ENCODE results near the gene ANKRD33B. TPM values are rescaled to one million over a fixed set of nuclear protein-coding genes. Genes with fewer than 3 reads are reported as not detected.

ANKRD33B gene
- total RNA-seq, 1 donor from 2014 or later: 14.2 TPM

DNA sequence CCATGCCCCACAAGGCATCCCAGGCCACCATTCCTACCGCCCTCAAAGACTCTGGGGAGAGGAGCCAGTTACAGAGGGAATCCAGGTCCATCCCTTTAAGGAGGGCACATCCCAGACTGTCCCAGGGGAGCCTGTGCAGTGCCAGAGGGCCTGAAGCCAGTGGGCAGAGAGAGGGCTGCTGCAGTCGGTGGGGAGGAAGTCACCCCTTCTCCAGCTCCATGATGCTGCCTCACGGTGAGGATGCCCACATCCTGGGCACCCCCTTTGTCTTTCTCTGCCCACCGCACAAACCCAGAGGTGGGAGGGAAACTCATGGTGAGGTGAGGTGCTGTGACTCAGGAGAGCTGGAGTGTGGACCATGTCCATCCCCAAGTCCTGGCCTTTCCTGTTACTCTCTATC is 26.2 kb upstream of the ANKRD33B start:
- Histone ChIP-seq H3K4me3 (no peak overlapping the region), H3K4me1 (peaks cover 40% of the 10 kb centered on the region), H3K27me3 (no peaks in the 10 kb centered on the region), H3K27ac (no peak overlapping the region), H3K9me3 (no peaks in the 10 kb centered on the region), H3K36me3 (no peaks in the 10 kb centered on the region)
- intact Hi-C loops (cut with DNase I): no loop called here
- TF ChIP-seq POLR2A (IDR thresholded peaks at IDR 0.05): no peak
- TF ChIP-seq POLR2AphosphoS5 (IDR thresholded peaks at IDR 0.05; ENCODE audit: insufficient read depth in 1 of 2, low read depth in 1 of 2): no peak
- DNase-seq (ENCODE audit: extremely low spot score in 2 of 2): no peak

DNA sequence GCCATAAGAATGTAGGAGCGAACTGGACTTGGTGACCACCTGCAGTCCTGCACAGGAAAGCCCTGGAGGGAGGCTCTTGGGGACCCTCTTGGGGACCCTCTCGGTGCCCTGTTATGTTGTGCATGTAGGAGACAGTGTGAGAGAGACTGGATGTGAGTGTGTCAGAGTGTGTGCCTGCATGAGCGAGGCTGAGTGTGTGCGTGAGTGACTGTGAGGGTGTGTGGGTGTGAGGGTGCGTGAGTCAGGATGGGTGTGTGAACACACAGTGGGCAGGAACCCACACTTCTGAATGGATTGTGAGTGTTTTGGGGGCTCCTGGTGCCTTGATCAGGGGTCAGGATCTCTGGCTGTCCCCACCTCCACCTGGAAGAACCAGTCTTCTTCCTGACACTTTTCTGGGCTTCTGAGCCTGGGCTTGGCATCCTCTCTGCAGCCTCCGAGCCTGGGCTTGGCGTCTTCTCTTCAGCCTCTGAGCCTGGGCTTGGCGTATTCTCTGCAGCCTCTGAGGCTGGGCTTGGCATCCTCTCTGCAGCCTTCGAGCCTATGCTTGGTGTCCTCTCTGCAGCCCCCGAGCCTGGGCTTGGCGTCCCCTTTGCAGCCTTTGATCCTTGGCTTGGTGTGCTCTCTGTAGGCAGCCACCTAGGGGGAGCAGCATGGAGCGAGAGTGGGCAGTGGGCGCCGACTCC is 25.6 kb upstream of the ANKRD33B start:
- Histone ChIP-seq H3K27me3 (no peaks in the 10 kb centered on the region), H3K36me3 (no peaks in the 10 kb centered on the region), H3K4me1 (peaks cover 35% of the 10 kb centered on the region), H3K4me3 (peak overlapping the region in 1 of 2 donors; percentile 24), H3K27ac (no peak overlapping the region), H3K9me3 (no peaks in the 10 kb centered on the region)
- intact Hi-C loops (cut with DNase I): no loop called here
- no peak for DNase-seq (ENCODE audit: extremely low spot score in 2 of 2)
- no peak for TF ChIP-seq POLR2AphosphoS5 (IDR thresholded peaks at IDR 0.05; ENCODE audit: insufficient read depth in 1 of 2, low read depth in 1 of 2)
- no peak for TF ChIP-seq POLR2A (IDR thresholded peaks at IDR 0.05)
- TF ChIP-seq, protein P1, sequence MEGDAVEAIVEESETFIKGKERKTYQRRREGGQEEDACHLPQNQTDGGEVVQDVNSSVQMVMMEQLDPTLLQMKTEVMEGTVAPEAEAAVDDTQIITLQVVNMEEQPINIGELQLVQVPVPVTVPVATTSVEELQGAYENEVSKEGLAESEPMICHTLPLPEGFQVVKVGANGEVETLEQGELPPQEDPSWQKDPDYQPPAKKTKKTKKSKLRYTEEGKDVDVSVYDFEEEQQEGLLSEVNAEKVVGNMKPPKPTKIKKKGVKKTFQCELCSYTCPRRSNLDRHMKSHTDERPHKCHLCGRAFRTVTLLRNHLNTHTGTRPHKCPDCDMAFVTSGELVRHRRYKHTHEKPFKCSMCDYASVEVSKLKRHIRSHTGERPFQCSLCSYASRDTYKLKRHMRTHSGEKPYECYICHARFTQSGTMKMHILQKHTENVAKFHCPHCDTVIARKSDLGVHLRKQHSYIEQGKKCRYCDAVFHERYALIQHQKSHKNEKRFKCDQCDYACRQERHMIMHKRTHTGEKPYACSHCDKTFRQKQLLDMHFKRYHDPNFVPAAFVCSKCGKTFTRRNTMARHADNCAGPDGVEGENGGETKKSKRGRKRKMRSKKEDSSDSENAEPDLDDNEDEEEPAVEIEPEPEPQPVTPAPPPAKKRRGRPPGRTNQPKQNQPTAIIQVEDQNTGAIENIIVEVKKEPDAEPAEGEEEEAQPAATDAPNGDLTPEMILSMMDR (IDR thresholded peaks at IDR 0.05): no peak

DNA sequence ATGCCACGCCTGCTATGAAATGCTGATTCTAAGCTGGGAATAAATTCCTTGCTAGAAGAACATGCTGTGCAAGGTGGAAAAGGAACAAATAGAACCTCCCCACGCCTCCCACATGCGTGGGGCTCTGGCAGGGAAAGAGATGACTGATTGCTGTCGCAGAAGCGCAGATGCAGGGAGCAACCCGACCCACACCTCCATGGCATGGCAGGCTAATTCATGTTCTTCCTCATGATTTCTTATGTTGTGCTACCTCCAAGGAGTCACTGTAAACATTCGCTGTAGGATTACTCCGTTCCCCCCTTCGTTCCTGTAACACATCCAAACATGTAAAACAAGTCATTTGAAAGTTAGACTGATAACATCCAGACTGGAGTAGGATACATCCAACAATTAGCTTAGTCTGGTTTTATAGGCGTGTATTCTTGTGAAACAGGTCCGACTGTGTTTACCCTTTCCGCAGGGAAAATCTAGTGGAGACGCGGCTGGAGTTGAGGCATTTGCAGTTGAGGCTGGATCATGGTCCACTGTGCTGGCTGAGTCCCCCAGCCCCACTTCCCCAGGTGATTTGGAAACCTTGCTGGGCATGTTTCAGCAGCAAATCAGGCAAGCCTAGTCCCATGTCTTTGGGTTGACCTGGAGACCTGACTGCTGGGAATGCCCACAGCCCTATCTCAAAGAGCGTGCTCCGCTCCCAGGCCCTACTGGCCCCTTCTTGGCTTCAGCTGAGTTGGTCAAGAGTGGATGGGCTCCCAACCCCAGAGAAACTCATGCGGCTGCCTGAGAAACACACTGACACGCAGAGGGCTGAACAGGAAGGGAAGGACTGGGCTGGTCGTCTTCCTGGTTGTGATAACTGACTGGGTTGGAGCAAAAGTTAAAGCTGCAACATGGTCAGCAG is 24.8 kb upstream of the ANKRD33B start:
- Histone ChIP-seq H3K27me3 (no peaks in the 10 kb centered on the region), H3K9me3 (no peaks in the 10 kb centered on the region), H3K27ac (no peak overlapping the region), H3K36me3 (no peaks in the 10 kb centered on the region), H3K4me3 (peak overlapping the region in 1 of 2 donors; percentile 24), H3K4me1 (peaks cover 29% of the 10 kb centered on the region)
- intact Hi-C loops (cut with DNase I): no loop called here
- no peak for DNase-seq (ENCODE audit: extremely low spot score in 2 of 2)
- no peak for TF ChIP-seq POLR2A (IDR thresholded peaks at IDR 0.05)
- TF ChIP-seq, protein P1 (IDR thresholded peaks at IDR 0.05): no peak
- TF ChIP-seq POLR2AphosphoS5 (IDR thresholded peaks at IDR 0.05; ENCODE audit: insufficient read depth in 1 of 2, low read depth in 1 of 2): no peak

DNA sequence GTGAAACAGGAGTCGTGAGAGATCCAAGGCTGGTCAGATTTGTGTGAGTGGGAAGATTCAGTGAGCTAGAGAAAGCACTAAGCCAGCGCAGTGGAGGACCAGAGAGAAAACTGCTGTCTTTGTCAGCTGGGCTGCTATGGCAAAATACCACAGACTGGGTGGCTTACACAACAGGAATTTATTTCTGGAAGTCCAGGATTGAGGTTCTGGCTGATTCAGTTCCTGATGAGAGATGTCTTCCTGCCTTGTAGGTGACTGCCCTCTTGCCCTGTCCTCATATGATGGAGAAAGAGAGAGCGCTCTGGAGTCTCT is 24.2 kb upstream of the ANKRD33B start:
- Histone ChIP-seq H3K4me1 (peaks cover 29% of the 10 kb centered on the region), H3K27ac (no peak overlapping the region), H3K27me3 (no peaks in the 10 kb centered on the region), H3K4me3 (no peak overlapping the region), H3K9me3 (no peaks in the 10 kb centered on the region), H3K36me3 (no peaks in the 10 kb centered on the region)
- TF ChIP-seq POLR2AphosphoS5 (IDR thresholded peaks at IDR 0.05; ENCODE audit: insufficient read depth in 1 of 2, low read depth in 1 of 2) (no peak), POLR2A (IDR thresholded peaks at IDR 0.05) (no peak)
- TF ChIP-seq, protein P1 (IDR thresholded peaks at IDR 0.05): no peak
- intact Hi-C loops (cut with DNase I): no loop called here
- no peak for DNase-seq (ENCODE audit: extremely low spot score in 2 of 2)

DNA sequence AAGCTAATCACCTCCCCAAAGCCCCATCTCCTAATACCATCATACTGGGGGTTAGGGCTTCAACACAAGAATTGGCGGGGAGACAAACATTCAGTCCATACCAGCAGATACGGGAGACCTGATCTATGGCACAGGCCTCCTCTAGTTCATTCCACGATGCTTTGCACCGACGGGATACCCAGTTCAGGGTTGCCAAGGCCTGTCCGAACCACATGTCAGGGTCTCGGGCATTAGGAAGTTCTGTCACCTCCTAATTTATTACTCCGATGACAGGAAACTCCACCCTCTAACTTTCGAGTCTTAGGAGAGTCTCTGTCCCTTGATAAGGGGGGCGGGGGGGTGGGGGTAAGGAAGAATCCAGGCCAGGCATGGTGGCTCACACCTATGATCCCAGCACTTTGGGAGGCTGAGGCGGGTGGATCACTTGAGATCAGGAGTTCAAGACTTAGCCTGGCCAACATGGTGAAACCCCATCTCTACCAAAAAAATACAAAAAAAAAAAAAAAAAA is 23.8 kb upstream of the ANKRD33B start:
- H3K4me3 ChIP-seq: no peak overlapping the region
- TF ChIP-seq, protein P1 (IDR thresholded peaks at IDR 0.05): no peak
- TF ChIP-seq POLR2A (IDR thresholded peaks at IDR 0.05): no peak
- no peak for TF ChIP-seq POLR2AphosphoS5 (IDR thresholded peaks at IDR 0.05; ENCODE audit: insufficient read depth in 1 of 2, low read depth in 1 of 2)
- intact Hi-C loops (cut with DNase I): no loop called here
- DNase-seq (ENCODE audit: extremely low spot score in 2 of 2): no peak
- H3K9me3 ChIP-seq: no peaks in the 10 kb centered on the region
- H3K4me1 ChIP-seq: peaks cover 29% of the 10 kb centered on the region
- no peaks in the 10 kb centered on the region for H3K36me3 ChIP-seq
- no peaks in the 10 kb centered on the region for H3K27me3 ChIP-seq
- H3K27ac ChIP-seq: no peak overlapping the region

Data from vagina (tissue), 2 donors.